ENCODE results near the gene TRPC4AP.

The TRPC4AP gene

GRCh38 chr20:35011589-35012226 is 80.9 kb downstream of the TRPC4AP start:
- WGBS (ENCODE audit: insufficient coverage): 100% methylated on average over 5 of the region's 5 CpGs
- DNase-seq: no peak

GRCh38 chr20:35010405-35011192 is 82.0 kb downstream of the TRPC4AP start:
- Histone ChIP-seq H3K9me3 (ENCODE audit: control extremely low read depth in 1 of 5, control insufficient read depth in 4 of 5, insufficient read depth in 2 of 5, low read depth in 1 of 5, low read length in 4 of 5) (no peaks in the 10 kb centered on the region), H3K4me1 (ENCODE audit: control extremely low read depth in 1 of 4, control insufficient read depth in 4 of 4, insufficient read depth in 4 of 4, low read length in 3 of 4) (peaks cover 0 to 15% (median 0%) of the 10 kb centered on the region in 4 experiments), H3K36me3 (ENCODE audit: control insufficient read depth in 4 of 4, insufficient read depth in 4 of 4, low read length in 3 of 4) (peaks cover 21 to 95% (median 79%) of the 10 kb centered on the region in 4 experiments), H3K27ac (ENCODE audit: insufficient read depth in 1 of 2, low read depth in 1 of 2, low read length in 2 of 2, poor library complexity in 1 of 2, severe bottlenecking in 2 of 2) (no peak overlapping the region), H3K4me3 (ENCODE audit: control insufficient read depth in 1 of 7, extremely low read depth in 1 of 7, insufficient read depth in 4 of 7, low read depth in 2 of 7, low read length in 6 of 7) (no peak overlapping the region), H3K27me3 (replicated peaks in 2 of 5; ENCODE audit: control insufficient read depth in 4 of 5, insufficient read depth in 5 of 5, low read length in 4 of 5) (no peaks in the 10 kb centered on the region)
- CTCF ChIA-PET: interaction anchor here (0.6 to 3.1 kb wide), 2 partner anchors 9 to 998 kb away, joined by 3 to 9 read pairs; no protein-coding TSS in a partner anchor
- 85% methylated on average over 12 of the region's 19 CpGs for WGBS (ENCODE audit: insufficient coverage)
- POLR2A ChIA-PET: no interaction called here
- DNase-seq: no peak

More at GRCh38 chr20:35011589-35012226, 80.9 kb downstream of the TRPC4AP start:
- Histone ChIP-seq H3K4me1 (ENCODE audit: control extremely low read depth in 1 of 4, control insufficient read depth in 4 of 4, insufficient read depth in 4 of 4, low read length in 3 of 4) (peaks cover 0 to 15% (median 0%) of the 10 kb centered on the region in 4 experiments), H3K4me3 (ENCODE audit: control insufficient read depth in 1 of 7, extremely low read depth in 1 of 7, insufficient read depth in 4 of 7, low read depth in 2 of 7, low read length in 6 of 7) (no peak overlapping the region), H3K27me3 (replicated peaks in 2 of 5; ENCODE audit: control insufficient read depth in 4 of 5, insufficient read depth in 5 of 5, low read length in 4 of 5) (no peaks in the 10 kb centered on the region), H3K36me3 (ENCODE audit: control insufficient read depth in 4 of 4, insufficient read depth in 4 of 4, low read length in 3 of 4) (peaks cover 22 to 95% (median 78%) of the 10 kb centered on the region in 4 experiments), H3K9me3 (ENCODE audit: control extremely low read depth in 1 of 5, control insufficient read depth in 4 of 5, insufficient read depth in 2 of 5, low read depth in 1 of 5, low read length in 4 of 5) (no peaks in the 10 kb centered on the region), H3K27ac (ENCODE audit: insufficient read depth in 1 of 2, low read depth in 1 of 2, low read length in 2 of 2, poor library complexity in 1 of 2, severe bottlenecking in 2 of 2) (no peak overlapping the region)
- ChIA-PET POLR2A (no interaction called here), CTCF (interaction anchor here (0.6 to 3.1 kb wide), 2 partner anchors 11 to 997 kb away, joined by 3 to 9 read pairs; no protein-coding TSS in a partner anchor)

- H3K9me3 ChIP-seq (ENCODE audit: control extremely low read depth in 1 of 5, control insufficient read depth in 4 of 5, insufficient read depth in 2 of 5, low read depth in 1 of 5, low read length in 4 of 5): no peaks in the 10 kb centered on the region
- H3K36me3 ChIP-seq (ENCODE audit: control insufficient read depth in 4 of 4, insufficient read depth in 4 of 4, low read length in 3 of 4): peaks cover 22 to 97% (median 82%) of the 10 kb centered on the region in 4 experiments
- H3K27me3 ChIP-seq (replicated peaks in 2 of 5; ENCODE audit: control insufficient read depth in 4 of 5, insufficient read depth in 5 of 5, low read length in 4 of 5): no peaks in the 10 kb centered on the region
- whole genome bisulfite sequencing (ENCODE audit: insufficient coverage): over 99% methylated on average over 11 of the region's 11 CpGs
- CTCF ChIA-PET: interaction anchor here (0.5 to 3.1 kb wide), 5 partner anchors 8 to 573 kb away, joined by 3 to 9 read pairs (median 3); no protein-coding TSS in a partner anchor
- H3K27ac ChIP-seq (ENCODE audit: insufficient read depth in 1 of 2, low read depth in 1 of 2, low read length in 2 of 2, poor library complexity in 1 of 2, severe bottlenecking in 2 of 2): no peak overlapping the region
- DNase-seq: no peak
- POLR2A ChIA-PET: interaction anchor here (0.6 kb wide), 1 partner anchor 108 kb away, joined by 3 read pairs; no protein-coding TSS in a partner anchor
- peaks cover 0 to 12% (median 0%) of the 10 kb centered on the region in 4 experiments for H3K4me1 ChIP-seq (ENCODE audit: control extremely low read depth in 1 of 4, control insufficient read depth in 4 of 4, insufficient read depth in 4 of 4, low read length in 3 of 4)
- H3K4me3 ChIP-seq (ENCODE audit: control insufficient read depth in 1 of 7, extremely low read depth in 1 of 7, insufficient read depth in 4 of 7, low read depth in 2 of 7, low read length in 6 of 7): no peak overlapping the region
Observed at GRCh38 chr20:35009665-35010328, 82.8 kb downstream of the TRPC4AP start.

- Histone ChIP-seq H3K27me3 (replicated peaks in 2 of 5; ENCODE audit: control insufficient read depth in 4 of 5, insufficient read depth in 5 of 5, low read length in 4 of 5) (no peaks in the 10 kb centered on the region), H3K4me1 (ENCODE audit: control extremely low read depth in 1 of 4, control insufficient read depth in 4 of 4, insufficient read depth in 4 of 4, low read length in 3 of 4) (peaks cover 0 to 3% (median 0%) of the 10 kb centered on the region in 4 experiments), H3K9me3 (ENCODE audit: control extremely low read depth in 1 of 5, control insufficient read depth in 4 of 5, insufficient read depth in 2 of 5, low read depth in 1 of 5, low read length in 4 of 5) (no peaks in the 10 kb centered on the region), H3K36me3 (ENCODE audit: control insufficient read depth in 4 of 4, insufficient read depth in 4 of 4, low read length in 3 of 4) (peaks cover 26 to 99% (median 86%) of the 10 kb centered on the region in 4 experiments), H3K4me3 (ENCODE audit: control insufficient read depth in 1 of 7, extremely low read depth in 1 of 7, insufficient read depth in 4 of 7, low read depth in 2 of 7, low read length in 6 of 7) (no peak overlapping the region), H3K27ac (ENCODE audit: insufficient read depth in 1 of 2, low read depth in 1 of 2, low read length in 2 of 2, poor library complexity in 1 of 2, severe bottlenecking in 2 of 2) (no peak overlapping the region)
- DNase-seq: no peak
- ChIA-PET CTCF (interaction anchor here (0.6 to 1.2 kb wide), 3 partner anchors 9 to 162 kb away, joined by 3 read pairs; no protein-coding TSS in a partner anchor), POLR2A (no interaction called here)
- 100% methylated on average over 10 of the region's 14 CpGs for WGBS (ENCODE audit: insufficient coverage)
Observed at GRCh38 chr20:35008411-35009342, 83.9 kb downstream of the TRPC4AP start.

- 93% methylated on average over 12 of the region's 12 CpGs for WGBS (ENCODE audit: insufficient coverage)
- CTCF ChIA-PET: interaction anchor here (1.2 kb wide), 1 partner anchor 9 kb away, joined by 3 read pairs; no protein-coding TSS in a partner anchor
- no peaks in the 10 kb centered on the region for H3K9me3 ChIP-seq (ENCODE audit: control extremely low read depth in 1 of 5, control insufficient read depth in 4 of 5, insufficient read depth in 2 of 5, low read depth in 1 of 5, low read length in 4 of 5)
- no peak overlapping the region for H3K4me3 ChIP-seq (ENCODE audit: control insufficient read depth in 1 of 7, extremely low read depth in 1 of 7, insufficient read depth in 4 of 7, low read depth in 2 of 7, low read length in 6 of 7)
- DNase-seq: no peak
- H3K27ac ChIP-seq (ENCODE audit: insufficient read depth in 1 of 2, low read depth in 1 of 2, low read length in 2 of 2, poor library complexity in 1 of 2, severe bottlenecking in 2 of 2): no peak overlapping the region
- peaks cover 26 to 99% (median 89%) of the 10 kb centered on the region in 4 experiments for H3K36me3 ChIP-seq (ENCODE audit: control insufficient read depth in 4 of 4, insufficient read depth in 4 of 4, low read length in 3 of 4)
- POLR2A ChIA-PET: no interaction called here
- H3K4me1 ChIP-seq (ENCODE audit: control extremely low read depth in 1 of 4, control insufficient read depth in 4 of 4, insufficient read depth in 4 of 4, low read length in 3 of 4): peaks cover 0 to 2% (median 0%) of the 10 kb centered on the region in 4 experiments
- H3K27me3 ChIP-seq (replicated peaks in 2 of 5; ENCODE audit: control insufficient read depth in 4 of 5, insufficient read depth in 5 of 5, low read length in 4 of 5): no peaks in the 10 kb centered on the region
Observed at GRCh38 chr20:35007891-35008290, 84.7 kb downstream of the TRPC4AP start.

GRCh38 chr20:35007413-35007812 is 85.2 kb downstream of the TRPC4AP start:
- DNase-seq: no peak
- ChIA-PET CTCF (no interaction called here), POLR2A (no interaction called here)
- no peak overlapping the region for H3K4me3 ChIP-seq (ENCODE audit: control insufficient read depth in 1 of 7, extremely low read depth in 1 of 7, insufficient read depth in 4 of 7, low read depth in 2 of 7, low read length in 6 of 7)
- H3K27ac ChIP-seq (ENCODE audit: insufficient read depth in 1 of 2, low read depth in 1 of 2, low read length in 2 of 2, poor library complexity in 1 of 2, severe bottlenecking in 2 of 2): no peak overlapping the region
- H3K27me3 ChIP-seq (replicated peaks in 2 of 5; ENCODE audit: control insufficient read depth in 4 of 5, insufficient read depth in 5 of 5, low read length in 4 of 5): no peaks in the 10 kb centered on the region
- no peaks in the 10 kb centered on the region for H3K4me1 ChIP-seq (ENCODE audit: control extremely low read depth in 1 of 4, control insufficient read depth in 4 of 4, insufficient read depth in 4 of 4, low read length in 3 of 4)
- 93% methylated on average over 8 of the region's 9 CpGs for WGBS (ENCODE audit: insufficient coverage)
- peaks cover 23 to 99% (median 89%) of the 10 kb centered on the region in 4 experiments for H3K36me3 ChIP-seq (ENCODE audit: control insufficient read depth in 4 of 4, insufficient read depth in 4 of 4, low read length in 3 of 4)
- H3K9me3 ChIP-seq (ENCODE audit: control extremely low read depth in 1 of 5, control insufficient read depth in 4 of 5, insufficient read depth in 2 of 5, low read depth in 1 of 5, low read length in 4 of 5): no peaks in the 10 kb centered on the region

All from common myeloid progenitor, CD34-positive (primary cell).